ENCODE results near the gene IL5RA.

DNA sequence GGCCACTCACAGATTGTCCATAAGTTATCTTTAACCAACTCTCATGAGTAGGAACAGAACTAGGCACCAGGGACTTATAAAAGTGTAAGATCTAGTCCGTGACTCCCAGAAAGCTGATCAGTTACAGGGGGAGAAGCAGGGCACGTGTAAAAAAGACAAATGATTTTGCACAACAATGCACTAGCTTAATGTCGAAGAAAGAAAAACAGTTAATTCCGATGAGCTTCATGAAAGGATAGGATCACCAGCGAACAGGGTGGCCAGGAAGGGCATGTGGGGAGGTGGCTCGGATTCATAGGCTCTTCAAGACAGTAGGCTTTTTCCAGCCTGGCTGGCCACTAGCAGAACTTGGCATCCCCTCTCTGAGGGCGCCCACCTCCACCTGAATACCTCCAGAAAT lies 90.0 kb downstream of the IL5RA start:
- TF ChIP-seq, protein P1, sequence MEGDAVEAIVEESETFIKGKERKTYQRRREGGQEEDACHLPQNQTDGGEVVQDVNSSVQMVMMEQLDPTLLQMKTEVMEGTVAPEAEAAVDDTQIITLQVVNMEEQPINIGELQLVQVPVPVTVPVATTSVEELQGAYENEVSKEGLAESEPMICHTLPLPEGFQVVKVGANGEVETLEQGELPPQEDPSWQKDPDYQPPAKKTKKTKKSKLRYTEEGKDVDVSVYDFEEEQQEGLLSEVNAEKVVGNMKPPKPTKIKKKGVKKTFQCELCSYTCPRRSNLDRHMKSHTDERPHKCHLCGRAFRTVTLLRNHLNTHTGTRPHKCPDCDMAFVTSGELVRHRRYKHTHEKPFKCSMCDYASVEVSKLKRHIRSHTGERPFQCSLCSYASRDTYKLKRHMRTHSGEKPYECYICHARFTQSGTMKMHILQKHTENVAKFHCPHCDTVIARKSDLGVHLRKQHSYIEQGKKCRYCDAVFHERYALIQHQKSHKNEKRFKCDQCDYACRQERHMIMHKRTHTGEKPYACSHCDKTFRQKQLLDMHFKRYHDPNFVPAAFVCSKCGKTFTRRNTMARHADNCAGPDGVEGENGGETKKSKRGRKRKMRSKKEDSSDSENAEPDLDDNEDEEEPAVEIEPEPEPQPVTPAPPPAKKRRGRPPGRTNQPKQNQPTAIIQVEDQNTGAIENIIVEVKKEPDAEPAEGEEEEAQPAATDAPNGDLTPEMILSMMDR (IDR thresholded peaks at IDR 0.05), result no peak
- no peak for TF ChIP-seq POLR2AphosphoS5 (IDR thresholded peaks at IDR 0.05)

Measured in gastroesophageal sphincter (tissue), 3 donors.